Fibroblast of lung (primary cell): Measurements from ENCODE around the gene FLACC1.

ENCODE experiments used
- CTCF ChIP-seq, 2 donors: IDR thresholded peaks in 1 of 2; conservative IDR thresholded peaks in 1 of 2; 1 replicate in 1 of 2; 2 replicates in 1 of 2; pipeline ENCODE4 v1.5.1; 2011 to 2012; ENCODE audit warnings: low read length in 2 of 2, control low read depth in 1 of 2, inconsistent platforms in 1 of 2, low read depth in 1 of 2, mild to moderate bottlenecking in 1 of 2
- EZH2 ChIP-seq: IDR thresholded peaks from 2 replicates; pipeline ENCODE4 v1.5.1; 2012; ENCODE audit warnings: low read length, control low read depth, mild to moderate bottlenecking; ENCODE audit errors: missing control alignments

GRCh38 chr2:201396595-201396994 is 39.5 kb upstream of the FLACC1 start:
- TF ChIP-seq CTCF (conservative IDR thresholded peaks at IDR 0.05 in 1 of 2, IDR thresholded peaks at IDR 0.05 in 1 of 2; ENCODE audit: low read depth in 1 of 2, low read length in 2 of 2) (no peak), EZH2 (no peak)
